Activated CD4-positive, alpha-beta T cell treated with anti-CD3 and anti-CD28 coated beads, Interleukin-2, amount 10 ng/mL, durations not matched to agents 24 days and 14 days (primary cell): ENCODE measurements around the gene EHMT1. TPM values are rescaled to one million over a fixed set of nuclear protein-coding genes. Genes with fewer than 3 reads are reported as not detected.

ENCODE experiments used
- DNase-seq: peaks from one replicate; pipeline ENCODE4 v3.0.0; 2022
- H3K27ac Mint-ChIP-seq: one replicate; pipeline ENCODE4 v1.8.0; 2022; ENCODE audit warnings: mild to moderate bottlenecking, mixed read lengths
- H3K27me3 Mint-ChIP-seq: one replicate; pipeline ENCODE4 v1.8.0; 2022; ENCODE audit warnings: mixed read lengths
- H3K36me3 Mint-ChIP-seq: one replicate; pipeline ENCODE4 v1.8.0; 2022; ENCODE audit warnings: low read depth, mild to moderate bottlenecking, mixed read lengths
- H3K4me1 Mint-ChIP-seq: one replicate; pipeline ENCODE4 v1.8.0; 2021; ENCODE audit warnings: mixed read lengths
- H3K4me3 Mint-ChIP-seq: one replicate; pipeline ENCODE4 v1.8.0; 2022; ENCODE audit warnings: mild to moderate bottlenecking, moderate library complexity, mixed read lengths
- H3K9me3 Mint-ChIP-seq: one replicate; pipeline ENCODE4 v1.8.0; 2021; ENCODE audit warnings: mixed read lengths
- intact Hi-C: fragments of 100-400 bp; cut with micrococcal nuclease; formaldehyde crosslinking; loops from one replicate; pipeline ENCODE4 v1.15.1; 2023
- total RNA-seq: library from RNA; stranded (reverse); gene quantifications from 2 replicates; pipeline ENCODE4 v1.2.3, GENCODE V29; 2022

EHMT1 gene
- total RNA-seq, 1 donor from 2014 or later, result 99.4 TPM

- H3K9me3 Mint-ChIP-seq, result peaks cover 3% of the 10 kb centered on the region
- H3K4me3 Mint-ChIP-seq, result no peak overlapping the region
- no peaks in the 10 kb centered on the region for H3K27me3 Mint-ChIP-seq
- no peak overlapping the region for H3K27ac Mint-ChIP-seq
- no peak for DNase-seq
- H3K4me1 Mint-ChIP-seq, result peaks cover 6% of the 10 kb centered on the region
- peaks cover 42% of the 10 kb centered on the region for H3K36me3 Mint-ChIP-seq
- intact Hi-C loops, result no loop called here
These were observed 129.5 kb downstream of the EHMT1 start for GRCh38 chr9:137748311-137748710.

- no peak for DNase-seq
- Mint-ChIP-seq H3K36me3 (peaks cover 43% of the 10 kb centered on the region), H3K27ac (no peak overlapping the region), H3K4me1 (peaks cover 6% of the 10 kb centered on the region), H3K4me3 (no peak overlapping the region), H3K27me3 (no peaks in the 10 kb centered on the region), H3K9me3 (peaks cover 3% of the 10 kb centered on the region)
- intact Hi-C loops, result no loop called here
These were observed 129.9 kb downstream of the EHMT1 start for GRCh38 chr9:137748741-137749140.

DNA sequence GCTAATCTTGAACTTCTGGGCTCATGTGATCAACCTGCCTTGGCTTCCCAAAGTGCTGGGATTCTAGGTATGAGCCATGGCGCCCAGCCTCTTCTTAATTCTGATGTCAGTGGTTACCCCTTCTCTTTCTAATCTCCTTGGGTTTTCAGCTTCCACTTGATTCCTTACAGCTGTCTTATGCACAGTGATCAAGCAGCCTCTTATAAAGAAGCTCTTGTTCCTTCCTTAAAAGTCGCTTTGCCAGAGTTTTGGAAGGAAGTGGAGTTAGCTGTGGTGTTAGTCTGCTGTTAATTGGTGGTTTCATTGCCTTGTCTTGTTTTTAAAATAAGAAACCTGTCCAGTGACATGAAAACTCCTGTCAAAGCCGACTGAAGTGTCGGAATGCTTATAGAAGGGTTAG, 130.7 kb downstream of the EHMT1 start:
- Mint-ChIP-seq H3K9me3 (peaks cover 3% of the 10 kb centered on the region), H3K27me3 (no peaks in the 10 kb centered on the region), H3K36me3 (peaks cover 47% of the 10 kb centered on the region), H3K4me3 (no peak overlapping the region), H3K4me1 (peaks cover 6% of the 10 kb centered on the region), H3K27ac (no peak overlapping the region)
- DNase-seq, result no peak
- intact Hi-C loops, result no loop called here

DNA sequence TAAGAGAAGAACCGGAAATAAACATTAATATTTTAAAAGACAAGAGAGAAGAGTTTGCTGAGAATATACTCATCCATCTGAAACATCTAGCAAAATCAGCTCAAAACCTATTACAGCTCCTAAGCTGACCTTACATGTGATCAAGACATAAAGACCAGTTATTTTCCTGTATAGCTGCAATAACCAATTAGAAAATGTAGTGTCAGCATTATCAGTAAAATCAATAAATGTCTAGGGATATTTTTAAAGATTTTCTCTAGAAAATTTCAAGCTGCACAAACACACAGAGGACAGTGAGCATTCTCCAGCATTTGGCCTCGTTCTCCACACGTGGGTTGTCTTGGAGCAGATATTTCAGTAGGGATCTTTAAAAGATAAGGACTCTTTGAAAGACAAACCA, 131.2 kb downstream of the EHMT1 start:
- DNase-seq, result no peak
- Mint-ChIP-seq H3K36me3 (peaks cover 47% of the 10 kb centered on the region), H3K27ac (no peak overlapping the region), H3K27me3 (no peaks in the 10 kb centered on the region), H3K9me3 (peaks cover 3% of the 10 kb centered on the region), H3K4me3 (no peak overlapping the region), H3K4me1 (peaks cover 6% of the 10 kb centered on the region)
- intact Hi-C loops, result no loop called here

DNA sequence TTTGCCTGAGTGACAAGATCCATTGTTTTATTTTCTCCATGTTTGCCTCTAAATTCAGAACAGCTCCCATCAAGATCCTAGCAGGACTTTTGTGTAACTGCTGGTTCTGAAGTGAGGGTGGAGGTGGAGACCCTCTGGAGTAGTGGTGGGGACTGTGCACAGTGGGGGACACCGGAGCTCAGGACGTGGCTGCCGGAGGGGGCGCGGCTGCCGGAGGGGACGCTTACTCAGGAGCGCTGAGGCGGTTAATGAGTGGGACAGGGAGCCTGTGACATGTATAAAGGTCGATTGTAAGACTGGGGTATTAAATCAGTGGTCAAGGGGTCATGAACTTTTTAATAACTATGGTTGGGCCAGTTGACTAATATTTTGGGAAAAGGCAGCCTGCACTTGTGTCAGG, 131.8 kb downstream of the EHMT1 start:
- DNase-seq, result no peak
- Mint-ChIP-seq H3K4me1 (peaks cover 4% of the 10 kb centered on the region), H3K4me3 (no peak overlapping the region), H3K36me3 (peaks cover 52% of the 10 kb centered on the region), H3K27me3 (no peaks in the 10 kb centered on the region), H3K27ac (no peak overlapping the region), H3K9me3 (peaks cover 8% of the 10 kb centered on the region)
- intact Hi-C loops, result no loop called here

DNA sequence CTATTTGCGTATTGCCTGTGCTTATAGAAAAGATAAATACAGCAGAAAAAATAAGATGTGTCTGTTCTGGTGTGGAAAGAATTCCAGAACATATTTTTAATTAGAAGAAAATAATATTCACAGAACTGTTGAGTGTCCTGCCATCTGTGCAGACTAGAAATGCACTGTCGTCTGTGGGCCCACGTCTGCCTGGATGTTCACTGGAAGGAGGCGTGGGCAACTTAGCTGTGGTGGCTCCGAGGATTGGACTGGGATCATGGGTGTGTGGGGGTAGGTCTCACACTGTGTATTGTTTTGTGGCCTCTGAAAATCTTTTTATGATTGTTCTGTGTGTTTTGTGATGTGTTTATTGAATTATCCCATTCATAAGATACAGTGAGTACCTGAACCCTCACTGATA, 132.8 kb downstream of the EHMT1 start:
- intact Hi-C loops, result no loop called here
- Mint-ChIP-seq H3K4me1 (peaks cover 4% of the 10 kb centered on the region), H3K27me3 (no peaks in the 10 kb centered on the region), H3K27ac (no peak overlapping the region), H3K4me3 (no peak overlapping the region), H3K36me3 (peaks cover 62% of the 10 kb centered on the region), H3K9me3 (peaks cover 10% of the 10 kb centered on the region)
- DNase-seq, result no peak

DNA sequence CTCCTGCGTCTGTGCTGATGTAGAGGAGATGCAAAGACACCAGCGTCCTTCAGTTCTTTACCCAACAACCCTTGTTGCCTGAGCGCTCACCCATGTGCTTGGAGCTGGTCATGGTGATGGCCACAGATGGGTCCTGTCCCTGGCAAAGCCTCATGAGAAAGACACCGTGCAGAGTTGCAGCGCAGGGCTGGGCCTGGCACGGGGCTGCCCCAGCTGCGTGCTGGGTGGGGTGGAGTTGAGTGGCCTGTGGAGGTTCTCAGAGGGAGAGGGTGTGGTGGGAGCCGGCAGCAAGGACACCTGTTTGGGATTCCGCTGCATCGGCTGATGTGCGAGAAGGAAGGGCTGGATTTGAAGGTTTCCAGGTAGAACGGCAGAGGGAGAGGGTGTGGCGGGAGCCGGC, 133.6 kb downstream of the EHMT1 start:
- Mint-ChIP-seq H3K4me3 (no peak overlapping the region), H3K9me3 (peaks cover 10% of the 10 kb centered on the region), H3K36me3 (peaks cover 67% of the 10 kb centered on the region), H3K4me1 (peaks cover 6% of the 10 kb centered on the region), H3K27me3 (no peaks in the 10 kb centered on the region), H3K27ac (no peak overlapping the region)
- DNase-seq, result no peak
- intact Hi-C loops, result no loop called here

- Mint-ChIP-seq H3K36me3 (peaks cover 70% of the 10 kb centered on the region), H3K27me3 (no peaks in the 10 kb centered on the region), H3K4me1 (peaks cover 12% of the 10 kb centered on the region), H3K27ac (no peak overlapping the region), H3K4me3 (no peak overlapping the region), H3K9me3 (peaks cover 10% of the 10 kb centered on the region)
- DNase-seq, result no peak
- intact Hi-C loops, result no loop called here
These were observed 134.5 kb downstream of the EHMT1 start for GRCh38 chr9:137753192-137753765.

GRCh38 chr9:137755261-137755927, 136.6 kb downstream of the EHMT1 start:
- intact Hi-C loops, result no loop called here
- no peak overlapping the region for H3K27ac Mint-ChIP-seq
- H3K36me3 Mint-ChIP-seq, result peaks cover 85% of the 10 kb centered on the region
- H3K27me3 Mint-ChIP-seq, result no peaks in the 10 kb centered on the region
- H3K9me3 Mint-ChIP-seq, result peaks cover 10% of the 10 kb centered on the region
- H3K4me1 Mint-ChIP-seq, result peaks cover 17% of the 10 kb centered on the region
- H3K4me3 Mint-ChIP-seq, result no peak overlapping the region
- no peak for DNase-seq

DNA sequence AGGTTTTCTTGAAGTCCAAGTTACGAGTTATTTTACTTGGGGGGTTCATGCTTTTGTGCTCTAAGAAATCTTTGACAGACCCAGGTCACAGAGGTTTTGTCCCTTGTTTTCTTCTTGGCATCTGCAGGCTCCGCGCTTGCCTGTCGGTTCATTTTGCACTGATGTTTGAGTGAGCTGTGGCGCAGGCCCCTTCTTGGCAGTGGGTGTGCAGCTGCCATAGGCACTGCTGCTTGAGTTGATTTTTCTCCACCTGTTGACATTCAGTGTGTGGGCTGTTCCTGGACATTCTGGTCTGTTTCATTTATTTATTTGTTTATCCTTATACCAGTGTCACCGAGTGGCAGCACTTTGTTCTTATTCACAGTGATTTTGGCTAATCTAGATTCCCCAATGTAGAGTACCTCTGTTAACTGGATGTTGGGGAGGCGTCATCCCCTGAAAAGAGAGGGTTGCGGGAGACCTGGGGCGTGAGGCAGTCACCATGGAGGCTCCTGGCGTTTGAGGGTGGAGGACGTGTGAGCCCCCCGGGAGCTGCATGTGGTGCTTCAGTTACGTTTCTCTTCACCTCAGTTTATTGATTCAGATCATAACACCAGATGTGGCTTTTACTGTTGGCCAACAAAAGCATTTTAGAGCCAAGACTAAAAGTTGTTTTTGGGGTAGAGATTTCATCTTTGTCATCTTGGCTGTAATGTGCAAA, 137.4 kb downstream of the EHMT1 start:
- Mint-ChIP-seq H3K27ac (peak overlapping the region; percentile 30), H3K4me1 (peaks cover 22% of the 10 kb centered on the region), H3K4me3 (no peak overlapping the region), H3K27me3 (no peaks in the 10 kb centered on the region), H3K36me3 (peaks cover 91% of the 10 kb centered on the region), H3K9me3 (peaks cover 10% of the 10 kb centered on the region)
- DNase-seq, result no peak
- intact Hi-C loops, result no loop called here

- intact Hi-C loops, result no loop called here
- peaks cover 25% of the 10 kb centered on the region for H3K4me1 Mint-ChIP-seq
- H3K27ac Mint-ChIP-seq, result peak overlapping the region; percentile 26
- peaks cover 9% of the 10 kb centered on the region for H3K9me3 Mint-ChIP-seq
- no peak overlapping the region for H3K4me3 Mint-ChIP-seq
- H3K36me3 Mint-ChIP-seq, result peaks cover 88% of the 10 kb centered on the region
- DNase-seq, result no peak
- no peaks in the 10 kb centered on the region for H3K27me3 Mint-ChIP-seq
These were observed 138.3 kb downstream of the EHMT1 start for GRCh38 chr9:137757139-137757538.

GRCh38 chr9:137757613-137758029, 138.8 kb downstream of the EHMT1 start:
- intact Hi-C loops, result no loop called here
- peak; percentile 64 for DNase-seq
- Mint-ChIP-seq H3K4me3 (no peak overlapping the region), H3K27me3 (no peaks in the 10 kb centered on the region), H3K27ac (peak overlapping the region; percentile 48), H3K9me3 (peaks cover 8% of the 10 kb centered on the region), H3K36me3 (peaks cover 88% of the 10 kb centered on the region), H3K4me1 (peaks cover 28% of the 10 kb centered on the region)

- Mint-ChIP-seq H3K4me1 (peaks cover 28% of the 10 kb centered on the region), H3K9me3 (peaks cover 8% of the 10 kb centered on the region), H3K36me3 (peaks cover 88% of the 10 kb centered on the region), H3K27ac (peak overlapping the region; percentile 48), H3K27me3 (no peaks in the 10 kb centered on the region), H3K4me3 (no peak overlapping the region)
- intact Hi-C loops, result no loop called here
- DNase-seq, result no peak
These were observed 139.3 kb downstream of the EHMT1 start for GRCh38 chr9:137758067-137758466.

- Mint-ChIP-seq H3K4me1 (peaks cover 28% of the 10 kb centered on the region), H3K27ac (peak overlapping the region; percentile 85)
These were observed 140.3 kb downstream of the EHMT1 start for GRCh38 chr9:137759117-137759516.

More at GRCh38 chr9:137759117-137759516, 140.3 kb downstream of the EHMT1 start:
- H3K4me3 Mint-ChIP-seq, result no peak overlapping the region
- H3K9me3 Mint-ChIP-seq, result peaks cover 8% of the 10 kb centered on the region
- H3K36me3 Mint-ChIP-seq, result peaks cover 87% of the 10 kb centered on the region
- no peaks in the 10 kb centered on the region for H3K27me3 Mint-ChIP-seq
- no peak for DNase-seq
- intact Hi-C loops, result no loop called here
